Memory B cell (primary cell): ENCODE measurements around the gene IL4I1.
A peak's percentile ranks its signal among the peaks of the same experiment; 100 is the strongest.
"Not testable (repeated sequence)": the region's sequence is repeated elsewhere in the genome, so short reads cannot be mapped to it uniquely, and the experiment has no call there.

Experiments
- ATAC-seq: fragments of 150-1000 bp; cut with Tn5 transposase; 2 replicates; pipeline ENCODE4 v1.10.0; 2021; ENCODE audit warnings: low read depth, mild to moderate bottlenecking, moderate library complexity
- DNase-seq, 2 donors: peaks; one replicate each; pipeline ENCODE4 v3.0.0; 2022; ENCODE audit warnings: low spot score in 2 of 2
- H3K27ac Mint-ChIP-seq: one replicate; pipeline ENCODE4 v1.8.0; 2022; ENCODE audit warnings: mild to moderate bottlenecking, moderate library complexity, mixed read lengths
- H3K27me3 Mint-ChIP-seq: one replicate; pipeline ENCODE4 v1.8.0; 2022; ENCODE audit warnings: mixed read lengths
- H3K36me3 Mint-ChIP-seq: one replicate; pipeline ENCODE4 v1.8.0; 2022; ENCODE audit warnings: mild to moderate bottlenecking, mixed read lengths
- H3K4me1 Mint-ChIP-seq: one replicate; pipeline ENCODE4 v1.8.0; 2022; ENCODE audit warnings: mixed read lengths
- H3K4me3 Mint-ChIP-seq: one replicate; pipeline ENCODE4 v1.8.0; 2022; ENCODE audit warnings: mild to moderate bottlenecking, moderate library complexity, mixed read lengths
- H3K9me3 Mint-ChIP-seq: one replicate; pipeline ENCODE4 v1.8.0; 2022; ENCODE audit warnings: mixed read lengths

The IL4I1 gene

GRCh38 chr19:49929611-49930482 is 33.2 kb upstream of the IL4I1 start:
- DNase-seq (peak; percentile 91 to 97), ATAC-seq (peak; percentile 88)
- Mint-ChIP-seq H3K36me3 (peaks cover 18% of the 10 kb centered on the region), H3K27ac (peak overlapping the region; percentile 99), H3K4me3 (peak overlapping the region; percentile 100), H3K27me3 (no peaks in the 10 kb centered on the region), H3K9me3 (peaks cover 7% of the 10 kb centered on the region), H3K4me1 (peaks cover 37% of the 10 kb centered on the region)

GRCh38 chr19:49929121-49929610 is 32.5 kb upstream of the IL4I1 start, which contains the start of the genes ATF5 and NUP62:
TSS of gene ATF5 (plus strand) at chr19:49929205. CDS start at chr19:49930851, 1,646 bp downstream.
TSS of gene NUP62 (minus strand) at chr19:49929504. CDS start at chr19:49909807, 19,697 bp downstream.
- ATAC-seq (peak; percentile 57), DNase-seq (peak; percentile 97 to 98)
- H3K4me1 Mint-ChIP-seq, result peaks cover 40% of the 10 kb centered on the region
- H3K9me3 Mint-ChIP-seq, result peaks cover 7% of the 10 kb centered on the region
- peaks cover 18% of the 10 kb centered on the region for H3K36me3 Mint-ChIP-seq
- H3K4me3 Mint-ChIP-seq, result peak within 1 kb of the TSS; percentile 100
- H3K27ac Mint-ChIP-seq, result peak within 1 kb of the TSS; percentile 99
- H3K27me3 Mint-ChIP-seq, result no peaks in the 10 kb centered on the region

- ATAC-seq (no peak), DNase-seq (no peak)
- Mint-ChIP-seq H3K4me1 (peaks cover 42% of the 10 kb centered on the region), H3K27me3 (no peaks in the 10 kb centered on the region), H3K9me3 (peaks cover 6% of the 10 kb centered on the region), H3K4me3 (peak overlapping the region; percentile 100), H3K36me3 (peaks cover 18% of the 10 kb centered on the region), H3K27ac (peak overlapping the region; percentile 99)
Measured at GRCh38 chr19:49927526-49928264, 31.0 kb upstream of the IL4I1 start.

- ATAC-seq, result no peak
- Mint-ChIP-seq H3K27me3 (no peaks in the 10 kb centered on the region), H3K4me1 (peaks cover 46% of the 10 kb centered on the region), H3K9me3 (peaks cover 6% of the 10 kb centered on the region), H3K27ac (no peak overlapping the region), H3K36me3 (peaks cover 15% of the 10 kb centered on the region), H3K4me3 (no peak overlapping the region)
- no peak for DNase-seq
Measured at GRCh38 chr19:49926515-49926914, 29.8 kb upstream of the IL4I1 start.

DNA sequence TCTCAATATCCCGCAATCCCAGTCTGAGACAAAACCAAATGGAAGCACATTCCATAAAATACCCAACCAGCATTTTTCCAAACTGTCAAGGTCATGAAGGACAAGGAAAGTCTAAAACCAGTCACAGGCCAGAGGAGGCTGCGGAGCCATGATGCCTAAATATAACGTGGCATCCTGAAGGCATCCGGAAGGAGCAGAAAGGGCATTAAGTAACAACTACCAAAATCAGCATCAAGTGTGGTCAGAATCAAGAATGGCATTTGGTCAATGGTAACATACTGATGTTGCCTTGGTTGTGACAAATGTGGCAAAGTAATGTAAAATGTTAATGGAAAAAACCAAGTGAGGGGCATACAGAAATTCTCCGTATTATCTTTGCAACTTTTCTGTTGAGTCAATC is 28.8 kb upstream of the IL4I1 start:
- no peak for DNase-seq
- Mint-ChIP-seq H3K4me1 (peaks cover 43% of the 10 kb centered on the region), H3K36me3 (peaks cover 17% of the 10 kb centered on the region), H3K27ac (no peak overlapping the region), H3K4me3 (no peak overlapping the region), H3K9me3 (peaks cover 4% of the 10 kb centered on the region), H3K27me3 (no peaks in the 10 kb centered on the region)
- no peak for ATAC-seq

GRCh38 chr19:49924881-49925210 is 28.2 kb upstream of the IL4I1 start:
- Mint-ChIP-seq H3K4me1 (peaks cover 38% of the 10 kb centered on the region), H3K36me3 (peaks cover 14% of the 10 kb centered on the region)
- H3K4me3 Mint-ChIP-seq, result not testable (repeated sequence)

DNA sequence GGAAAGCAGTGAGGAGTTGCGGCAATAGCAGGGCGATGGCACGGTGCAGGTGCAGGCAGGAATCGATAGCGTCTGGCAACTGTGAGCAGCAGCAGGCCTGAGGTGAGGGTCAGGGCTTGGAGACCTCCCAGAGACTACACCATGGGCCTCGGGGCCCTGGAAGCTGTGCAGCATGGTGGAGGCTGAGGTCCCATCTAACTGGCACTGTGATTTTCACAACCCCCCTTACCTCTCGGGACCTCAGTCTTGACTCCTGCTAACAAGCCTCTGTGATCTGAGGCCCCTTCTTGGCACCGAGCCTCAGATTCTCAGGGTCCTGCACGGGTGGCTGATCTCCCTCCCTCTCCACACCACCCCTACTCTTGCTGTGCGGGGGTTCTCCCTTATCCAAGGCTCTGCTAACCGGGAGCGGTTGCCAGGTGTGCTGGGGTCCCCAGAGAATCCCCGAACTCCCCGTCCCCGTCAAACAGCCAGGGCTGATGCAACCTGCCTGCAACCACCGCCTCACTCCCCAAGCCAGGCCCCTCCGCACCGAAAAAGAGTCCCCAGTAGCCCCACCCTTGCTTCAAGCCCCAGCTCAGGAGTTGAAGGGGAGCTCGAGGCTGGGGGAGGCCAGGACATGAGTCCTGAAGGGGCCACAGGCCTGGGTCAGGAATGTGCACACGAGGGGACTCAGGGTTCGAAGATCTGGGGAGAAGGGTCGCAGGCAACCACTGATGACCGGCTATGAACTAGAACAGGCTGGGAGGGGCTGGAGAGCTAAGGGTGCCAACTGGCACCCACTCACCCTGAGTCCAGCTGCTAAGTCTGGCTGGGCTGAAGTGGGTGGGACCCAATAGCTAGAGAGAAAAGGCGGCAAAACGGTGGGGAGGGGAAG is 27.6 kb upstream of the IL4I1 start:
- no peaks in the 10 kb centered on the region for H3K9me3 Mint-ChIP-seq
- DNase-seq (no peak), ATAC-seq (no peak)
- no peaks in the 10 kb centered on the region for H3K27me3 Mint-ChIP-seq
- H3K36me3 Mint-ChIP-seq, result peaks cover 16% of the 10 kb centered on the region
- H3K27ac Mint-ChIP-seq, result peak overlapping the region; percentile 79
- peak overlapping the region; percentile 46 for H3K4me3 Mint-ChIP-seq
- H3K4me1 Mint-ChIP-seq, result peaks cover 36% of the 10 kb centered on the region

More at GRCh38 chr19:49924881-49925210, 28.2 kb upstream of the IL4I1 start:
- not testable (repeated sequence) for H3K27me3 Mint-ChIP-seq, DNase-seq, ATAC-seq, H3K9me3 Mint-ChIP-seq, H3K27ac Mint-ChIP-seq

GRCh38 chr19:49923055-49924003 is 26.6 kb upstream of the IL4I1 start:
- Mint-ChIP-seq H3K4me1 (peaks cover 34% of the 10 kb centered on the region), H3K27ac (peak overlapping the region; percentile 79), H3K4me3 (peak overlapping the region; percentile 46), H3K36me3 (peaks cover 15% of the 10 kb centered on the region), H3K9me3 (no peaks in the 10 kb centered on the region), H3K27me3 (no peaks in the 10 kb centered on the region)
- ATAC-seq, result peak; percentile 75
- DNase-seq, result peak in 1 of 2 donors; percentile 20

GRCh38 chr19:49921871-49922795 is 25.4 kb upstream of the IL4I1 start:
- no peak for DNase-seq
- ATAC-seq, result no peak
- Mint-ChIP-seq H3K27me3 (no peaks in the 10 kb centered on the region), H3K4me1 (peaks cover 30% of the 10 kb centered on the region), H3K4me3 (no peak overlapping the region), H3K36me3 (peaks cover 17% of the 10 kb centered on the region), H3K9me3 (no peaks in the 10 kb centered on the region), H3K27ac (peak overlapping the region; percentile 85)

DNA sequence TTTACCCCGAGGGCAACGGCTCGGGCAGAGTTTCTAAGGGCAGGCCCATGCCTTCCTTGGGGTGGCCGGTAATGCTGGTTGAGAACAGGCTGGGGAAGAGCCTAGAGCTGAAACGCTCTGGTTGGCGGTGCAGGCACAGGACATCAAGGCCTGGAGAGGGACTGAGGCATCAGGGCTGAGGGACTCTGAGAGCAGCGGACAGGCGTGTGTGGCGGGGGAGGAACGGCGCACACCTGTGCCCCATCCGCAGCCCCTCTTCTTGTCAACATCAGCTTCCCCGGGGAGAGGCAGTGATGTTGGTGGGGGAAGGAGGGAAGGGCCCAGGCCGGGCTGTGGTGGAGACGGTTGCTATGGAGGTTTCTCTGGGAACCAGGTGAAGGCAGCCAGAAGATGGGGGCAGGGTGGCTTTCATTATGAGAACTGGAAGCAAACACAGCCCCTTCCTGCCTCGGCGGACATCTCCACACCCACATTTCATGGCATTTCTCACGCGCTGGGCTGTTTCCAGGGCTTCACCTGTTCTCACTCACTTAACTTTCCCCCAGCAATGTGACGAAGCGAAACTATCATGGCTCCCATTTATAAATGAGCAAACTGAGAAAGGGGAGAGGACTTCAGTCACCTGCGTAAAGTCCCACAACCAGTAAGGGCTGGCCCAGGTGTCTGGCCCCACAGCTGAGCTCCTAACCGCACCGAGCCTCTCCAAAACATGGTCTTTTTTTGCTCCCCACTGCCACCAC is 24.1 kb upstream of the IL4I1 start:
- H3K9me3 Mint-ChIP-seq, result no peaks in the 10 kb centered on the region
- H3K4me1 Mint-ChIP-seq, result peaks cover 32% of the 10 kb centered on the region
- peak overlapping the region; percentile 85 for H3K27ac Mint-ChIP-seq
- peaks cover 20% of the 10 kb centered on the region for H3K36me3 Mint-ChIP-seq
- H3K27me3 Mint-ChIP-seq, result no peaks in the 10 kb centered on the region
- H3K4me3 Mint-ChIP-seq, result no peak overlapping the region
- no peak for DNase-seq
- peak; percentile 37 for ATAC-seq

GRCh38 chr19:49918089-49918488 is 21.4 kb upstream of the IL4I1 start:
- peaks cover 21% of the 10 kb centered on the region for H3K36me3 Mint-ChIP-seq
- no peak for ATAC-seq
- peaks cover 25% of the 10 kb centered on the region for H3K4me1 Mint-ChIP-seq
- no peak overlapping the region for H3K4me3 Mint-ChIP-seq
- no peaks in the 10 kb centered on the region for H3K9me3 Mint-ChIP-seq
- DNase-seq, result no peak
- no peaks in the 10 kb centered on the region for H3K27me3 Mint-ChIP-seq
- peak overlapping the region; percentile 88 for H3K27ac Mint-ChIP-seq
